Bronchial epithelial cell (primary cell): ENCODE data around the gene CAMSAP1. TPM values are rescaled to one million over a fixed set of nuclear protein-coding genes. Genes with fewer than 3 reads are reported as not detected.

ENCODE experiments used
- DNase-seq: peaks from one replicate; pipeline ENCODE4 v3.0.0-alpha.2; 2010; ENCODE audit warnings: low read depth
- FAIRE-seq: peaks from 2 replicates; lab custom pipeline; 2011; peaks lifted over from hg19 to GRCh38; lab: Jason Lieb, UNC
- H3K27me3 ChIP-seq: 2 replicates; pipeline ENCODE4 v1.5.1; 2011; ENCODE audit warnings: low read length; ENCODE audit not compliant: control insufficient read depth, insufficient read depth
- H3K36me3 ChIP-seq: 2 replicates; pipeline ENCODE4 v1.5.1; 2011; ENCODE audit warnings: low read length; ENCODE audit not compliant: control insufficient read depth, insufficient read depth
- H3K4me3 ChIP-seq: 2 replicates; pipeline ENCODE4 v1.5.1; 2011; ENCODE audit warnings: mild to moderate bottlenecking, low read depth, low read length, control low read depth
- CTCF ChIP-seq: IDR thresholded peaks from 2 replicates; pipeline ENCODE4 v1.5.1; 2011; ENCODE audit warnings: mild to moderate bottlenecking, moderate library complexity, low read length, control low read depth, inconsistent platforms; ENCODE audit not compliant: insufficient read depth, severe bottlenecking
- total RNA-seq: library from RNA; depleted of rRNA; stranded (reverse); fragments of >200 nt; gene quantifications from 2 replicates; pipeline ENCODE4 v1.2.1, GENCODE V29; 2014

CAMSAP1 gene
- total RNA-seq, 1 donor from 2014 or later, result 23.2 TPM

GRCh38 chr9:135822374-135822755, 85.0 kb downstream of the CAMSAP1 start:
- Histone ChIP-seq H3K4me3 (no peak overlapping the region), H3K36me3 (peaks cover 30% of the 10 kb centered on the region), H3K27me3 (no peaks in the 10 kb centered on the region)
- DNase-seq (no peak), FAIRE-seq (no peak)
- no peak for TF ChIP-seq CTCF

GRCh38 chr9:135821733-135822373, 85.5 kb downstream of the CAMSAP1 start:
- no peak overlapping the region for H3K4me3 ChIP-seq
- FAIRE-seq (peak; percentile 40), DNase-seq (no peak)
- peaks cover 33% of the 10 kb centered on the region for H3K36me3 ChIP-seq
- no peak for TF ChIP-seq CTCF
- no peaks in the 10 kb centered on the region for H3K27me3 ChIP-seq

- Histone ChIP-seq H3K27me3 (no peaks in the 10 kb centered on the region), H3K4me3 (no peak overlapping the region), H3K36me3 (peaks cover 38% of the 10 kb centered on the region)
- FAIRE-seq (no peak), DNase-seq (no peak)
- no peak for TF ChIP-seq CTCF
Measured at GRCh38 chr9:135821116-135821515, 86.2 kb downstream of the CAMSAP1 start.

- Histone ChIP-seq H3K4me3 (no peak overlapping the region), H3K27me3 (no peaks in the 10 kb centered on the region), H3K36me3 (peaks cover 41% of the 10 kb centered on the region)
- DNase-seq (no peak), FAIRE-seq (no peak)
- TF ChIP-seq CTCF, result no peak
Measured at GRCh38 chr9:135820661-135821060, 86.7 kb downstream of the CAMSAP1 start.

GRCh38 chr9:135819905-135820304, 87.4 kb downstream of the CAMSAP1 start:
- H3K27me3 ChIP-seq, result no peaks in the 10 kb centered on the region
- peak; percentile 4 for TF ChIP-seq CTCF
- FAIRE-seq (no peak), DNase-seq (no peak)
- no peak overlapping the region for H3K4me3 ChIP-seq
- H3K36me3 ChIP-seq, result peaks cover 42% of the 10 kb centered on the region
